Amniotic epithelial cell (primary cell): ENCODE measurements around the gene FRMD1.
"Not testable (repeated sequence)": the region's sequence is repeated elsewhere in the genome, so short reads cannot be mapped to it uniquely, and the experiment has no call there.

ENCODE experiments used
- DNase-seq: peaks from one replicate; pipeline ENCODE4 v3.0.0-alpha.2; 2010; ENCODE audit warnings: low read depth

Gene FRMD1

GRCh38 chr6:168078175-168078942 lies 653 bp downstream of the FRMD1 start:
- no peak for DNase-seq

DNA sequence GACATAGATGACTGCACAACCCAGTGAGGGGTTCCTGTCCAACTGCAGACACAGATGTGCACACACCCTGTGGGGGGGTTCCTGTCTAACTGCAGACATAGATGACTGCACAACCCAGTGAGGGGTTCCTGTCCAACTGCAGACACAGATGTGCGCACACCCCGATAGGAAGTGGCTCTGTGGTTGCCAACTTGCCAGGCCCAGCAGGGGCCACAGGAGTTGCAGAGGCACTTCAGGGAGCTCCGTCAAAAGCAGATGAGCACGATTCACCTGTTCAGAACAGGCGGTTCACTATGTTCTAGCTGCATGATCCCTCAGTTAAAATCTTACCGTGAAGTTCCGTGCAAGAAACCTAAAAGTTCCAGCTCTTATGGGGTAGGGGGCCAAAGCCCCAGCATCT lies 1.6 kb downstream of the FRMD1 start:
- DNase-seq: not testable (repeated sequence)

GRCh38 chr6:168075787-168076202 lies 3.2 kb downstream of the FRMD1 start:
- DNase-seq: no peak

- DNase-seq: no peak
Observed at GRCh38 chr6:168075216-168075615, 3.8 kb downstream of the FRMD1 start.

DNA sequence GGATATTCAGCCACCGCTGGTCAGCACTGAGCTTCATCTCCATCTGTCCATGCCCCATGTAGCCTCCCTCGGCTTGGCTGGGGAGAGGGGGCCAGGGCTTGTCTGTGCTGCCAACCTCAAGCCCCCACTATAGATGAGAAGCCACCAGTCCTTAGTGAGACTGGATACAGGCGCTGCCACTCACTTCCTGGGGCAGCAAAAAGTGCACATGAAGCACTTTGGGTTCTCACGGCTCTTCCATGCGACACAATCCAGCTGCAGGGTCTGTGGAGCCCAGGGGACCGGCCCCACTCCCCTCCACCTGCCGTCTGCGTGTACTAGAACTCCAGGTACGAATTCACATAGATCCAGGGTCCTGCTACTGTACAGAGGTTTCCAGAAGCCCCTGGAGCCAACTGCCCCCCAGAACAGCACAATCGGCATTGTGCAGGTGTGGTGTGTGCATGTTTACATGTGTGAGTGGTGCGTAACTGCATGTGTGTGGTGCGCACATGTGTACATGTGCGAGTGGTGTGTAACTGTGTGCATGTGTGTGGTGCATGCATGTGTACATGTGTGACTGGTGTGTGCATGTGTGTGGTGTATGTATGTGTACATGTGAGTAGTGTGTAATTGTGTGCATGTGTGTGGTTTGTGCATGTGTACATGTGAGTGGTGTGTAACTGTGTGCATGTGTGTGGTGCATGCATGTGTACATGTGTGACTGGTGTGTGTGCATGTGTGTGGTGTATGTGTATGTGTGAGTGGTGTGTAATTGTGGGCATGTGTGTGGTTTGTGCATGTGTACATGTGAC lies 4.9 kb downstream of the FRMD1 start:
- no peak for DNase-seq

DNA sequence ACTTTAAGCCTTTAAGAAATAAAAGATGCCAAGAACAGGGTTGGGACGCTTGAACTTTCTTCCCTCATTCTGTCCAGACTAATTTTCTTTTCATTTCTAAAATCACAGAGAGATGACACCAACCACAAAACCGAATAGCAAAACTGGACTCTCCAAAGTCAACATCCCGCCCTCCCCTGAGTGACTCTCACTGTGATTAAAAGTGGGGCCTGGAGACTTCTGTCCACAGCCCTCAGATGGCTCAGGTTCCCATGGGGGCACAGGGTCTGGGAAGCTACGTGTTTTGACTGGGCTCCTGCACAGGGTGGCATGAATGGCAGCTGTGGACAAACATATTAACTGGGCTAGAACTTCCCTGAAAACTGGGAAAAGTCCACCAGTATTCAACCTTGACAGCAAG lies 6.3 kb downstream of the FRMD1 start:
- DNase-seq: no peak

DNA sequence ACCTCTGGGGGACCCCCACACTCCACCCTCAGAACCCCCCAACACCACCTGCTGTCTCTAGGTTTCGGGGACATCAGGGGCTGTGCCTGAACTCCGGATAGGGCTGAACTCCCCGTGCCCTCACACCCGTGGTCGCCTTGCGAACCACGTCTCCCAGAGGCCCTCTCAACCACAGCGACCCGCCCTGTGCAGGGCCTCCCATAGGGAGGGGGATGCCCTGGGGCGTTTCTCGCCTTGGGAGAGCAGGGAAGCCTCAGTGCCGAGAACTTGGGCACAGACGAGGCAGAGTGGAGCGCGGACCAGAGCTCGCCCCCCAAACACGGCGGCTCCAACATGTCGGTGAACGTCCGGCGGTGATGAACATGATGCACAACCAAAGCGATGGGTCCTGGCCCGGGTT lies 6.8 kb downstream of the FRMD1 start:
- DNase-seq: no peak

- DNase-seq: no peak
Observed at GRCh38 chr6:168071620-168072019, 7.4 kb downstream of the FRMD1 start.

GRCh38 chr6:168070804-168071203 lies 8.2 kb downstream of the FRMD1 start:
- DNase-seq: no peak

- DNase-seq: no peak
Observed at GRCh38 chr6:168067081-168067759, 11.8 kb downstream of the FRMD1 start.

GRCh38 chr6:168064226-168064807 lies 14.7 kb downstream of the FRMD1 start:
- DNase-seq: no peak

- DNase-seq: no peak
Observed at GRCh38 chr6:168063431-168063830, 15.6 kb downstream of the FRMD1 start.

GRCh38 chr6:168062346-168063289 lies 16.4 kb downstream of the FRMD1 start:
- DNase-seq: no peak

DNA sequence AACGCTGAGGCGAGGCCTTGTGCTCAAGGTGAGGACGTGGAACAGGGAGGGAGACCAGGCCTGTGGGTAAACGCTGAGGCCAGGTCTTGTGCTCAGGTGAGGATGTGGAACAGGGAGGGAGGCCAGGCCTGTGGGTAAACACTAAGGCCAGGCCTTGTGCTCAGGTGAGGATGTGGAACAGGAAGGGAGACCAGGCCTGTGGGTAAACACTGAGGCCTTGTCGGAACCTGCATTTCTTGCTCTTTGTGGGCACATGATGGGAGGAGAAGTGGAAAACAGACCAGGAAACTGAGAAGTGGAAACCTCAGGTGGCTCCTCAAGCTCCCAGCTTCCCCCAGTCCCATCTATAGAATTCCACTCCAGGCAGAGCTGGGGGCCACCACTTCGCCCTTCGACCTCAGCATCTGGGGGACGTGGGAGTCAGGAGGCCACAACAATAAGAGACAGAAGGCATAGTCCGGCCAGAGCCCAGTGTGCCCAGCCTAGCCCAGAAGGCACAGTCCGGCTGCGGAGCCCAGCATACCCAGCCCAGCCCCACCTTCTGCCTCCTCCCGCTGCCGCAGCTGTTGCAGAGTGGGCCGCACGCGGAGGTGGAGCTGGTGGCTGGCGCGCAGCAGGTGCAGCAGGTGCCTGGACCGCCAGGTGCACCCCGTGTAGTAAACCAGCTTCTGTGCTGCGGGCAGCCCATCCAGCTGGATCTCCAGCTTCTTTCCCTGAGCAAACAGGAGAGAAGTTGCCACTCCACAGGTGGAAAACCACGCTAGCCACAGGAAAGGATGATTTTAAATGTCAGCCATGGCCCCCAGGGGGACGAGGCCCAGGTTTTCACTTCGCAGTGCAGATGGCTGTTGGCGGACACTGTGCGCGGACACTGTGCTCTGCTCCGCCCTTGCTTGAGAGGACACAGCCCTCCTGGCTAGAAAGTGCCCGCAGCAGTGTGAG lies 17.5 kb downstream of the FRMD1 start:
- DNase-seq: no peak

GRCh38 chr6:168060521-168060931 lies 18.5 kb downstream of the FRMD1 start:
- DNase-seq: peak; percentile 65

DNA sequence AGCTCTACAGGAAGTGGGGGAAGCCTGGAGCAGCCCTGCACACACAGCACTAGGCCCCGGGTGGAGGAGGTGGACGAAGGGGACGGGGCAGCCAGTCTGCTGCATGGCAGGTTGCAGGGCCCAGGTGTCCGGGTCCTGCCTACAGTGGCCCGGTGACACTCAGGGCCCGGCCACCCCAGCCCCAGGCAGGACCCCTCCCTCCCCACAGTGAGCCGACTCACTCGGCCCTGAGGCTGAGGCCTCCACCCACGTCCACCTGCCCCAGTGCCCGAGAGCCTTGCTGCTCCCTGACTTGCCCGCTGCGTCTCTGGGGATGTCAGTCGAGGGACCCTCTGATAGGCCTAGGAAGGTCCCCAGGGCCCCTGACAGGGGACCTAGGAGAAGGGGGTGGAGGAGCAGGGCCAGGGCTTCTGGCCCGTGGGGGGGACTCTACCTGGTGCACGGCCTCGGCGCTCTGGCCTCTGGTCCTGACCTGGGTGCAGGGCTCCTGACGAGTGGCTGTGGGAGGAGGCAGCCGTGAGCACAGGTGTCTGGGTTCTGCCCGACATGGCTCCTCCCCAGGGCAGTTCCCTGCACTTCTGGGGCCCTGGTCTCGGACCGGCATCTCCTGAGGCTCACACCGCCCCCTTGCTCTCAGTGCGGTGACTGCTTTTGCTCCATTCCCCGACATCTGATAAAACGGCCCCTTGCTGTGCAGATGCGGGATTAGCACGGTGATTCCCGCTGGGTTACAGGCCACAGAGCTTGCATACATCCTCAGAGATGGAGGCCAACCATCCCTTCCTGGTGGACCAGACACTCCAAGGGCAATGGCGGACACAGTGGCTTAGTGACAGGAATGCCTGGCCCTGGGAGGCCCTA lies 20.1 kb downstream of the FRMD1 start:
- DNase-seq: no peak

DNA sequence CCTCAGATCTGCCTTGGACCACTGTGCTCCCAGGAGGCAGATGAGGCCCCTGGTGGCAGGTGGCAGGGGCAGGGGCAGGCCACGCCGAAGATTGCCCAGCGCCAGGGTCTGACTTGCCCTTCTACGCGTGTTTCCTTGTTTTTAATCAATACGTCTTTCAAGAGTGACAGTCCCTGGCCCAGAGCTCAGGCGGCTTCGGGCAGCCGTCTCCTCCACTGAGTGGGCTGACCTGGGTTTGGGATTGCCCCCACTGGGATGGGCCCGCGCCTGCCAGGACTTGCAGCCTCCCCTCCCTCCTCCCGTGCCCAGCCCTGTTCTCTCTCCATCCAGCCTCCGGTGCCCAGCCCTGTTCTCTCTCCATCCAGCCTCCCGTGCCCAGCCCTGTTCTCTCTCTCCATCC lies 21.2 kb downstream of the FRMD1 start:
- DNase-seq: no peak

- DNase-seq: no peak
Observed at GRCh38 chr6:168056892-168057527, 22.0 kb downstream of the FRMD1 start.
